Ascending aorta (tissue), 2 donors: Measurements from ENCODE around the gene TRIM23. TPM values are rescaled to one million over a fixed set of nuclear protein-coding genes. Genes with fewer than 3 reads are reported as not detected.

Source experiments
- DNase-seq, 2 donors: peaks; one replicate each; pipeline ENCODE4 v3.0.0-alpha.2; 2019; ENCODE audit warnings: low spot score in 2 of 2
- H3K27ac ChIP-seq, 2 donors: fragments of 200-600 bp; sonication (generic); one replicate each; pipeline ENCODE4 v1.5.1; 2016 to 2017; ENCODE audit warnings: mild to moderate bottlenecking in 1 of 2
- H3K27me3 ChIP-seq: fragments of 200-600 bp; sonication (generic); one replicate; pipeline ENCODE4 v1.5.1; 2017
- H3K36me3 ChIP-seq, 2 donors: fragments of 200-600 bp; sonication (generic); one replicate each; pipeline ENCODE4 v1.5.1; 2016
- H3K4me1 ChIP-seq, 2 donors: fragments of 200-600 bp; sonication (generic); one replicate each; pipeline ENCODE4 v1.5.1; 2016 to 2017; ENCODE audit warnings: mild to moderate bottlenecking in 1 of 2
- H3K4me3 ChIP-seq, 2 donors: fragments of 200-600 bp; sonication (generic); one replicate each; pipeline ENCODE4 v1.5.1; 2016 to 2017; ENCODE audit warnings: mild to moderate bottlenecking in 1 of 2
- H3K9me3 ChIP-seq, 2 donors: fragments of 200-600 bp; sonication (generic); one replicate each; pipeline ENCODE4 v1.5.1; 2016
- intact Hi-C: fragments of 100-400 bp; cut with DNase I; formaldehyde crosslinking; loops from one replicate; pipeline ENCODE4 v1.15.1; 2023
- total RNA-seq: library from RNA; depleted of rRNA; stranded (reverse); fragments of >200 nt; gene quantifications from one replicate; pipeline ENCODE4 v1.1.0, GENCODE V29; 2016
- TF ChIP-seq, protein P1 (sequence below), 3 experiments: fragments of 200-600 bp in 2 of 3; fragments of 450-650 bp in 1 of 3; sonication (generic) in 2 of 3; IDR thresholded peaks; one replicate each; pipeline ENCODE4 v1.5.1; 2016 to 2019; ENCODE audit warnings: antibody characterized with exemption in 3 of 3, mild to moderate bottlenecking in 1 of 3, moderate library complexity in 1 of 3

The TRIM23 gene
- total RNA-seq, 1 donor from 2014 or later = 2.4 TPM

GRCh38 chr5:65651144-65651543 is 27.0 kb upstream of the TRIM23 start:
- Histone ChIP-seq H3K27ac (no peak overlapping the region), H3K9me3 (no peaks in the 10 kb centered on the region), H3K27me3 (no peaks in the 10 kb centered on the region), H3K4me1 (no peaks in the 10 kb centered on the region), H3K36me3 (peaks cover 6 to 13% of the 10 kb centered on the region in 2 donors), H3K4me3 (no peak overlapping the region)
- TF ChIP-seq, protein P1, sequence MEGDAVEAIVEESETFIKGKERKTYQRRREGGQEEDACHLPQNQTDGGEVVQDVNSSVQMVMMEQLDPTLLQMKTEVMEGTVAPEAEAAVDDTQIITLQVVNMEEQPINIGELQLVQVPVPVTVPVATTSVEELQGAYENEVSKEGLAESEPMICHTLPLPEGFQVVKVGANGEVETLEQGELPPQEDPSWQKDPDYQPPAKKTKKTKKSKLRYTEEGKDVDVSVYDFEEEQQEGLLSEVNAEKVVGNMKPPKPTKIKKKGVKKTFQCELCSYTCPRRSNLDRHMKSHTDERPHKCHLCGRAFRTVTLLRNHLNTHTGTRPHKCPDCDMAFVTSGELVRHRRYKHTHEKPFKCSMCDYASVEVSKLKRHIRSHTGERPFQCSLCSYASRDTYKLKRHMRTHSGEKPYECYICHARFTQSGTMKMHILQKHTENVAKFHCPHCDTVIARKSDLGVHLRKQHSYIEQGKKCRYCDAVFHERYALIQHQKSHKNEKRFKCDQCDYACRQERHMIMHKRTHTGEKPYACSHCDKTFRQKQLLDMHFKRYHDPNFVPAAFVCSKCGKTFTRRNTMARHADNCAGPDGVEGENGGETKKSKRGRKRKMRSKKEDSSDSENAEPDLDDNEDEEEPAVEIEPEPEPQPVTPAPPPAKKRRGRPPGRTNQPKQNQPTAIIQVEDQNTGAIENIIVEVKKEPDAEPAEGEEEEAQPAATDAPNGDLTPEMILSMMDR (IDR thresholded peaks at IDR 0.05) = no peak
- no peak for DNase-seq
- intact Hi-C loops = no loop called here

DNA sequence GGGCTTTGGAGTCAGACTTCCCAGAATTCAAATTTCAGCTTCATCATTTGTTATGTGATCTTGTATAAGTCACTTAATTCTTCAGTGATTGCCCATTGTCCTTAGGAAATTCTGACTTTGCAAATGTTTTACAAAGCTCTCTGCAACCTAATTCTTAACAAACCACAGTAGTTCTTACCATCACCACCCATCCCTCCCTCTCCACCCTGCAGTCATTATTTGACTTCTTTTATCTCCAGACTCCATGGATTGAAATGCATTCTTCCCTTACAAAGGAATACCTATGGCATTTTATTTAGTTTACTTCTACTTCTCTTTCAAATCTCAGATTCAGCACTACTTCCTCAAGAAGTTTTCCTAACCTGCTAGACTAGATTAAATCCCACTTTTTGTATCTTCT is 23.8 kb upstream of the TRIM23 start:
- H3K27ac ChIP-seq = no peak overlapping the region
- intact Hi-C loops = no loop called here
- H3K4me1 ChIP-seq = no peaks in the 10 kb centered on the region
- H3K9me3 ChIP-seq = no peaks in the 10 kb centered on the region
- no peak for DNase-seq
- TF ChIP-seq, protein P1 (IDR thresholded peaks at IDR 0.05) = no peak
- no peaks in the 10 kb centered on the region for H3K27me3 ChIP-seq
- peaks cover 6 to 8% of the 10 kb centered on the region in 2 donors for H3K36me3 ChIP-seq
- H3K4me3 ChIP-seq = no peak overlapping the region

DNA sequence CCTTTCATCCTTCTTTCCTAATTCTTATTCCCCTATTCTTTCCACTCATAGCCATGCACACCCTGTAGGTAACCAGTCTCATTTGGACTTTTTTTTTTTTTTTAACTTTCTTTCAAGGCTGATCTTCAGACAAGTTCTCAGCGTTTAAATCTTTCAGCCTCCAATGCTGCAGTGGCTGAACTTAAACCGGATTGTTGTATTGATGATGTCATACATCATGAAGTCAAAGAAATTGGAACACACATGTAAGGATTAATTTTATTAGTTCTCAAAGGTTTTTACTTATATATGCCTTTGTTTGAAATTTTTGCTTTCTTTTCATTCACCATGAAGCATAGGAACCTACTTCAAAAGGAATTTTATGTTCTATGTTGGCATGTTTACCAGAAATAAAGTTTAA is 22.8 kb upstream of the TRIM23 start:
- intact Hi-C loops = no loop called here
- TF ChIP-seq, protein P1 (IDR thresholded peaks at IDR 0.05) = no peak
- no peaks in the 10 kb centered on the region for H3K27me3 ChIP-seq
- DNase-seq = no peak
- H3K4me1 ChIP-seq = no peaks in the 10 kb centered on the region
- H3K27ac ChIP-seq = no peak overlapping the region
- H3K4me3 ChIP-seq = no peak overlapping the region
- H3K9me3 ChIP-seq = no peaks in the 10 kb centered on the region
- H3K36me3 ChIP-seq = peaks cover 6 to 8% of the 10 kb centered on the region in 2 donors

DNA sequence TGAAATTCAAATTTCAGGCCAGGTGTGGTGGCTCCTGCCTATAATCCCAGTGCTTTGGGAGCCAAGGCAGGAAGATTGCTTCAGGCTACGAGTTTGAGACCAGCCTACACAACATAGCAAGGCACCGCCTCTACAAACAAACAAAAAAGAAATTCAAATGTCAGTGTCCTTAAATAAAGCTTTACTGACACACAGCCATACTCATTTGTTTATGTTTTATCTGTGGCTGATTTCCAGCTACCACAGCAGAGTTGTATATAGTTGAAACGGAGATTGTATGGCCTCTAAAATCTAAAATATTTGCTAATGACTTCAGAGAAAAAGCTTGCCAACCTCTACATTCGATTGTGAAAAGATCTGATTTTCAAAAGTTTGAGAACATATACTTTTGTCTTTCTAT is 16.1 kb upstream of the TRIM23 start:
- Histone ChIP-seq H3K36me3 (peaks cover 21 to 43% of the 10 kb centered on the region in 2 donors), H3K4me3 (no peak overlapping the region), H3K27ac (no peak overlapping the region), H3K4me1 (no peaks in the 10 kb centered on the region), H3K27me3 (no peaks in the 10 kb centered on the region), H3K9me3 (no peaks in the 10 kb centered on the region)
- no peak for DNase-seq
- TF ChIP-seq, protein P1 (IDR thresholded peaks at IDR 0.05) = no peak
- intact Hi-C loops = no loop called here

DNA sequence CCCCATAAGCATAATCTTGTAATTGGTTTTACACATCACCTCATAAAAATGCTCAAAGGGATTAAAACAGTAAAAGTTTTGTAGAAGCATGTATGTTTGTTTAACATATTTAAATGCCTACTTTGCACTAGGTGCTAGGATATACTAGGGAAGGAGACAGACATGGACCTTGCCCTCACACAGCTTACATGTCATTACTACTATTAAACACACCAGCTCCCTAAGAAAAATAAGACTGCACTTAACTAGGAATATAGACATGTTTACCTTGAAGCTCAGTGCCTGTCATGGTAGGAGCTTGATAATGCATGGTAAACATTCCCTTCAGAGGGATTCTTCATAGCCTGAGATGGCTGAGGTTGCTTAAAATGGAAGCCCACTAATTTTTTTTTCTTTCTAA is 6.8 kb upstream of the TRIM23 start:
- intact Hi-C loops = no loop called here

More for the DNA sequence above, 6.8 kb upstream of the TRIM23 start:
- Histone ChIP-seq H3K4me1 (peaks cover 0 to 3% of the 10 kb centered on the region in 2 donors), H3K4me3 (no peak overlapping the region), H3K9me3 (no peaks in the 10 kb centered on the region), H3K27me3 (no peaks in the 10 kb centered on the region), H3K27ac (no peak overlapping the region), H3K36me3 (peaks cover 2 to 11% of the 10 kb centered on the region in 2 donors)
- no peak for DNase-seq
- TF ChIP-seq, protein P1 (IDR thresholded peaks at IDR 0.05) = no peak
